GM18867 (cell line): ENCODE results near the gene CEP41.
"Not testable (repeated sequence)": the region's sequence is repeated elsewhere in the genome, so short reads cannot be mapped to it uniquely, and the experiment has no call there.

ENCODE experiments used
- ATAC-seq: cut with Tn5 transposase; IDR thresholded peaks from one replicate; pipeline ENCODE4 v1.9.1; 2021; ENCODE audit warnings: mild to moderate bottlenecking, moderate library complexity; ENCODE audit not compliant: unreplicated experiment

Gene CEP41

DNA sequence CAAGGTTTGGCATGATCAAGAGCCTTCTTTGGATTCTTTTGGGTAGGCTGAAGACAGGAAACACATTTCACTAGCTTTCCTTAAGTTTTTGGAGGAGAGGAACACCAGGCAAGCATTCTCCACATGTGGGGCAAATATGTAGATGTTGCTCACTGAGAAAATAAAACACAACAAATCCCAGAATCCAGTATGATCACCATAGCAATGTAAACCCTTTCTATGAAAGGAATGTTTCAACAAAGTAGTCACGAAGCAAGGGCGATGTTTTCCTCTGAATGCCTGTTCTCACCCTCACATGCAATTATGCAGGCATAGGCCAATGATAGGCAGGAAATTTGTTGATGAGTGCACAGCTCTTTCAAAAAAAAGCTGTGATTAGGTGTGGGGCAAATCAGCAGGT is 20.5 kb upstream of the CEP41 start:
- ATAC-seq = no peak

DNA sequence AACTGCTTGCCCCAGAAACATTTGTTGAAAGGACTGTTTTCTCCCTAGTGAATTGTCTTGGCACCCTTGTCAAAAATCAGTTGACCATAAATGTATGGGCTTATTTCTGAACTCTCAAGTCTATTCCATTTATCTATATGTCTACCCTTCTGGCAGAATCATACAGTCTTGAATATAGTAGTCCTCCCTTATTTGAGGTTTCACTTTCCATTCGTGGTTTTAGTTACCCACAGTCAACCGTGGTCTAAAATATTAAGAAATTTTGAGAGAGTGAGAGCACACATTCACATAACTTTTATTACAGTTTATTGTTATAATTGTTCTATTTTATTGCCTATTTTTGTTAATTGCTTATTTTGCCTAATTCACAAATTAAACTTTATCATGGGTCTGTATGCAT is 17.4 kb upstream of the CEP41 start:
- ATAC-seq = no peak

DNA sequence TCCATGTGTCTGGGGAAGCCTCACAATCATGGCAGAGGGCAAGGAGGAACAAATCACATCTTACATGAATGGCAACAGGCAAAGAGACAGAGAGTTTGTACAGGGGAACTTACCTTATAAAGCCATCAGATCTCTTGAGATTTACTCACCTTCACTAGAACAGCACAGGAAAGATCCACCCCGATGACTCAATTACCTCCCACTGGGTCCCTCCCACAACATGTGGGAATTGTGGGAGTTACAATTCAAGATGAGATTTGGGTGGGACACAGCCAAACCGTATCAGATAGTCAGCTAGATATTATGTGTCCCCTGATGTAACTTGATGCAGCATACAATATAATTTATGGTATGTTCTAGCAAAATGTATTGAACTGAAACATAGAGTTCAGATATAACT is 14.1 kb upstream of the CEP41 start:
- ATAC-seq = no peak

DNA sequence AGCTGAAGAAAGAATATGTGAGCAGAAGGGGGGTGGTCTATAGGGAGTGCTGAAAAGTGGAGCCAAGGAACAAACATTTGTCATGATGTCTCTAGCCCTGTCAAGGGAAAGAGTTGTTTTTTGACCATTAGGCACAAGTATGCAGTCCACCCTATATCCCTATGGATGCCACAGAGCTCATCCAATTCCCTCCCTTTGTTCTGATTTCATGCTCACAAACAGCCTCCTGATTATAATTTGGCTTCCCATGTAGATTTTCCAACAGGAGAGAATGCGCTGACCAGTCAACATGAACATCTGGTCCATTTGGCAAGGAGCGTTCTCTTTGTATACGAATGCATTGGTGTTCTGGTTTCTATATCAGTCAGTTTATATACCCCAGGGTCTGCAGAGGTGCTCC is 12.1 kb upstream of the CEP41 start:
- no peak for ATAC-seq

DNA sequence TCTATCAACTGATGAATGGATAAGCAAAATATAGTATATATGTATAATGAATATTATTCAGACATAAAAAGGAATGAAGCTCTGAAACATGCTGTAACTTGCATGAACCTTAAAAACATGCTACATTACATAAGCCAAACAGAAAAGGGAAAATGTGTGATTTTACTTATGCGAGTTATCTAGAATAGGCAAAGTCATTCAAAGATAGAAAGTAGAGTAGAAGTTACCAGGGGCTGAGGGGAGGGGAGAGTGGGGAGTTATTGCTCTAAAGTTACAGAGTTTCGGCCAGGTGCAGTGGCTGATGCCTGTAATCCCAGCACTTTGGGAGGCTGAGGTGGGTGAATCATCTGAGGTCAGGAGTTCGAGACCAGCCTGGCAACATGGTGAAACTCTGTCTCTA is 10.5 kb upstream of the CEP41 start:
- not testable (repeated sequence) for ATAC-seq

DNA sequence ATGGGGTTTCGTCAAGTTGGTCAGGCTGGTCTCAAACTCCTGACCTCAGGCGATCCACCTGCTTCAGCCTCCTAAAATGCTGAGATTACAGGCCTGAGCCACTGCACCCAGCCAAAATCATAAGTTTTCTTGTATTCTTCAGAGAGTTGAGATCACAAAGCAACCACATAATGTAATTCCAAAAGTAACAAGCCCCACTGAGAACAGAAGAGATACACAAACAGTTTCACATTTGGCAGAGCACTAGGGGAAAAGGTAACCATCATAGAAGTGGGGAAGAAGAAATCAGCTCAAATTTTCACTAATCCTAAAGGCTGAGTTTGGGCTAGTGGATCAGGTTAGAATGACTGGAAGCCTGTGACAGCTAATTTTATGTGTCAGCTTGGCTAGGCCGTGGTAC is 5.4 kb upstream of the CEP41 start:
- no peak for ATAC-seq

DNA sequence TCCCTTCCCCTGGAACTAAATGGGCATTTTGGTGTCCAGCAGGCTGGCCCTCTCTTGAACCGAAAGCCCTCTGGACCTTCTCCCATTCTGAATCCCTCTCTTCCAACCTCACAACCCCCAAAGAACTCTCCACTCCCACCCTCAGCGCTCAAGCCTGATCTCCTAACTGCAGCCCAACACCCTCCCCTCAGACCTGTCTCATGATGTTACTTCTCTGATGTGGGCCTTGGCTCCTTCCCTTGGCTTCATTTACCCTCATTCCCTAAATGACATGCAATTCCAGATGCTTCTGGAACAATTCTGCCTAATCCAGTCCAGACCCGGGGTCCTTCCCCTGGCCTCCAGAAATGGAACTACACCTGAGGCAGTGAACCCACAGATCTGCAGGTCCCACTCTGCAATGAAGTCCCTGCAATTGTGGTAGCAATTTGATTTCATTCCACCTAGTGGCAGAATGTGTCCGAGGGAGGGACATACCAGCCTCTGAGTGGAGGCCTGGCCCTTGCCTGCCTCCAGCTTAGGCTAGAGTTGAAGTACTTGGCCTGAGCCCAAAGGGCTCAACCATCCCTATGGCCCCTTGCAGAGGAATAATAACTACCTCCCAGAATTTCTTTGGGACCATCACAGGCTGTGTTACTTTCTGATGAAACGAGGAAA is 4.1 kb upstream of the CEP41 start:
- no peak for ATAC-seq

DNA sequence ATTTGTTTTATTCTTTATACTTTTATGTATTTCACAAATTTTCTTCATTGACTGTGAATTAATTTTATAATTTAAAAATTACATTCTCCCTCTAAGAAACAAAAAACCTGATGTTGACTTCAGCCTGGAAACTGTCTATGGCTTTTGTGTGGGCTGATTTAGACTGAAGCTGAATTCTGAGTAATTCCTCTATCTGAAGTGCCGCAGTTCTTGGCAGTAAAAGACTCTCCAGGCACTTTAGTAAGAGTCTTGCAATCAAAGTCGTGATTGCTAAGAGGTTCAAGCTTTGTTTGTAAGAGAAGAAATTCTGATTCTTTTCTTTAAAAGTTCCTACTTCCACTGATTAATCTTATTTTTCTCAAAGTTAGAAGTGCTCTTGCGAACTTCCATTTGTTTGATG is 3.4 kb upstream of the CEP41 start:
- no peak for ATAC-seq

DNA sequence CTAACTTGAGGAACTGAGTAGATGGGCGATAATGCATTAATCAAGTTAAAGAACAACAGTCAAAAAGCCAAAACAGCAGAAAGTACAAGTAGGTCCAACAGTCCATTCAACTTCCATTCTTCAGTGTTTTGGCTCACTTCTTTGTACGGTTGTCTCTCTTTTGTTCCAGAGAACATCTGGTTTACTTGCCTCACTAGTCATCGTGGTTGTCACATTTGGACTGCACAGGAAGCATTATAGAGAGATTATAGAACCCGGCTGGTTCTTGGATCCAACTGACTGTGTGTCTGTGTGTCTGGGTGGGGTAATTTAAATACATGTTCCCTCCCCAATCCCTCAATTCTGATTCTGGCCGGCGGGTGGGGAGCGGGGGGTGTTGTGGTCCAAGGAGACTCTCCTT is 1.8 kb upstream of the CEP41 start:
- no peak for ATAC-seq

DNA sequence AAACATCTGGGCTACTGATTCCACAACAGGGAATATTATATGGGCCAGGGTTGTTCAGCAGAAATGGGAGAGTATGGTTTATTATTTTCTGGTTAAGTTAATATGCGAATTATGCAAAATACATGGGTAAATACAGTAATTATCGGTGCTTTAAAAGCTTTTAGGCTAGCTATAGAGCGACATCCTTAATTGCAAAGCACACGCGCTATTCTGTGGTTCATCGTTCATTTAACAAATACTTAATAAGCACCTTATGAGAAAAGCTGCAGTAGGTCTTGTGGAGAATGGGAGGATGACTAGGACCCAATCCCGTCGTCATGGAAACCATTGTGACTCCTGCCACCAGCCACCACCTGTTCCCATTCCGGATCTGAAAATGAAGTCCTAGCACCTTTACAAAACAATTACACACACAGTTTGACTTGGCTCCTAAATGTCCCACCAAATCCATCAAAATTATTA is 623 bp upstream of the CEP41 start:
- no peak for ATAC-seq

DNA sequence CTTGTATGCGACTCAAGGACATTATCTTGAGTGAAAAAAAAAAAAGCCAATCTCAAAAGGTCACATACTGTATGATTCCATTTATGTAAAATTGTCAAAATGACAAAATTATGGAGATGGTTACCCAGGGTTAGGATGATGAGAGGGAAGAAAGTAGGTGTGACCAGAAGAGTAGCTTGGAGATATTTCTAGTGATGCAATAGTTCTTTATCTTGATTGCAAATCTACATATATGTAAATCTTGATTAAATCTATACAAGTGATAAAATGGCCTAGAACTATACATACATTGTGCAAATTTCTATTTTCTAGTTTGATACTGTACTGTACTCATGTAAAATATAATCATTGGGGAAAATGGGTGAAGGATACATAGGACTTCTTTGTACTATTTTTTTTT is 4.6 kb downstream of the CEP41 start:
- ATAC-seq = no peak

DNA sequence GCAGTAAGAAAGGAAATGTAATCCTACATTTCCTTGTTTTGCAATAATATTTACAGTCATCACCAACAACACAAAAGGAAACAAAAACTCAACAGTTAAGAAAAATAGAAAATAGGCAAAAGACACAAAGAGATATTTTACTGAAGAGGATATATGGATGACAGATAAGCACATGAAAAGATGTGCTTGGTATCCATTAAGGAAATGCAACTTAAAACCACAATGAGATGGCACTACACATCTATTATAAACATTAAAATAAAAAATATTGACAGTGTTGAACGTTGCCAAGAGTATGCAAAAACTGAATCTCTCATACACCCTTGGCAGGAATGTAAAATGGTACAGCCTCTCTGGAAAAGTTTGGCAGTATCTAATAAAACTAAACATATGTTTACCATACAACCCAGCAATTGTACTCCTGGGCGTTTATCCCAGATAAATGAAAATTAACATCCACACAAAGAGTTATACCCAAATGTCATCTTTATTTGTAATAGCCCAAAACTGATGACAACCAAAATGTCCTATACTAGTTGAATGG is 5.4 kb downstream of the CEP41 start:
- ATAC-seq = no peak

DNA sequence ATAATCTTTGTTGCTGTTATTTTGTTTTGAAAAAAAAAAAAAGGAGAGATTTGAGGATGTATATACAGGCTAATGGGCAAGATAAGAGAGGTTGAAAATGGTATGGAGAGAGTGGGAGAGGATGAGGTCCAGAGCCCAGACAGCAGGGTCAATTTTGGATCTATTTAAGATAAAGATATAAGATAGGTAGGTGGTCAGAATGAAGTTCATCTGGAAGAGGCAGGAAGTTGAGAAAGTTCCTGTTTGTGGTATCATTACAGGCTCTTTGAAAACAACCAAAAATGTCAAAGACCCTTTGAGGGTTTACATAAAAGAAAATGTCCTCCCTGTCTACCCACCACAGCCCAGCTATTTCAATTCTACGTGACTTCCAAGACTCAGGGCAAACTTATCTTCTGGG is 7.5 kb downstream of the CEP41 start:
- ATAC-seq = no peak

DNA sequence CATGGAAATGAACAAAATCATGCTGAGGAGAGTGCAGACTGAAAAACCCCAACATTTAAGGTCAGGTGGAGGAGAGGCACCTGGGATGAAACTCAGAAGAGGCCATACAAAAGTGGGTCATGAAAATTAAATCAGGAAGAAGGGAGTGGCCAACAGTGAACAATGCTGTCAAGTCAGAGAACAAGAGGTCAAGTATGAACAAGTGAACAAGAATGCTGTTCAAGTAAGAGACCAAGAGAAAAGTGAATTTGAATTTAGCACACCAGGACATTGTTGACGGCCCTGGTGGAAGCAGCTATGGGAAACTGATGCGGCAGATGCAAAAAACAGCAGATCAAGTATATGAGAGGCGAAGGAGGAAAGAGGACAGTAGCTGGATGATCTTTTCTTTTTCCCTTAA is 7.9 kb downstream of the CEP41 start:
- ATAC-seq = no peak

DNA sequence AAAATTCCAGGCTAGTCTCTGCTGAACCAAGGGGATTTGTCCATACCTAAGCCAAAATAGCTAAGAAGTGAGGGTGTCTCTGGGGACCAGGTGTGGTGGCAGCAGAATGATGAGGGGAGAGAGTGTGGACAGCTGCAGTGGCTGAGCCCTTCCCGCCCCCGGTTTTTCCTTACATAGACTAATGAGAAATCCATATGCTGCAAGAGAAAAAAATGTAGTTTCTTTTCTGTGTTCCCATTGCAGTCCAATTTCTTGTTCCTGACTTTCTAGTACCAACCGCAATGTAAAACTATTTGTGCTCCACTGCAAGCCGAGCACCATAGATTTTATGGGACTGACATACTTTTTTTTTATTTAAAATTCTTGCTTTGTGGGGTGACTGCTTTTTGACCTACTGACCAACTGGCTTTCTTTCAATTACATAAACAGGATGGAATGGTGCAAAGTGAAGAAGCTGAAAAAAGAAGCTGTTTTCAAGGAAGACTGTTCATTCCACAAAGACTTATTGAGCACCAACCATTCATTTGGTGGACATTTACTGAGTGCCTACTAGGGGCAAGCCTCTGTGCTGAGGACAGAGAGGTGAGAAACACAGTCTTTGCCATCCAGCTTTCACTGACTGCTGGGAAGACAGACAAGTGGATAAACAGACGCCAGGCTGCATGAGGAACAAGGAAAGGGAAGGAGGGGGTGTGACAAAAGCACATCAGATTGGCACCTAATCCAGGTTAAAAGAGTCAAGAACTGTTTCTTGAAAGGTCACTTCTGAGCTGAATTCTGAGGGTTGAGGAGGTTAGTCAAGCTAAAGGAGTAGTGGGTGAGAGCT is 9.8 kb downstream of the CEP41 start:
- no peak for ATAC-seq

DNA sequence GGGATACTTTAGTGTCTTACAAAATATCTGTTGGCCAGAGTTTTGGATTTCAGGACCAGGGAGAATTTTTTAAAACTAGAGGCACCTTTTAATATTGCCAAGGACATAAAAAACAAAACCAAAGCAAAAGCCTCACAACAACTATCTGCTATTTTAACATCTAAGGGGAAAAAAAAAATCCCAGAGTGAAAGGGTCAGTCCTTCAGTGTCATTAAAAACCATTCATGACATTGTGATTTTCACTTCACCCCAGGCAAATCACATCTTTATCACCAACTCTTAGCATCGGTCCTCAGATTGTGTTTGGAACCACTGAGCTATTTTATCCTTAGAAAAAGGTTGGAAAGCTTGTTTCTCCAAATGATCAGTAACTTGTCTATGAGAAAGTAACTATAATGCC is 10.7 kb downstream of the CEP41 start:
- ATAC-seq = no peak

DNA sequence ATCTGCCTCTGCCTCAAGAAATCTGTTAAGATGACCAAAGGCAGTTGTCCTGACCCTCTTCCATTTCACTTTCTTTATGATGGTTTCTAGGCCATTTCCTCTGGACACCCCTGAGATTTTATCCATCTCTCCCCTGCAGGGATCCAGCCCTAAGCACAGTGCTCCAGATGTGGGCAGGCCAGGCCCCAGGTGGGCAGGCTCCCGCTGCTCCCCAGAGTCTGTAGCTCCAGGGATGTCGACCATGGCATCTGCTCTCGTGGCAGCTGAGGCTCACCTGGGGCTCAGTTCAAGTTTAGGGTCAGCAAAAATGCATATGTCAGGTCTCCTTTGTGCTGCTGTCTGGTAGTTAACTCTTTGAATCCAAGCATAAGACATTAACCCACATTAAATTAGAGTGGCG is 11.8 kb downstream of the CEP41 start:
- ATAC-seq = no peak

DNA sequence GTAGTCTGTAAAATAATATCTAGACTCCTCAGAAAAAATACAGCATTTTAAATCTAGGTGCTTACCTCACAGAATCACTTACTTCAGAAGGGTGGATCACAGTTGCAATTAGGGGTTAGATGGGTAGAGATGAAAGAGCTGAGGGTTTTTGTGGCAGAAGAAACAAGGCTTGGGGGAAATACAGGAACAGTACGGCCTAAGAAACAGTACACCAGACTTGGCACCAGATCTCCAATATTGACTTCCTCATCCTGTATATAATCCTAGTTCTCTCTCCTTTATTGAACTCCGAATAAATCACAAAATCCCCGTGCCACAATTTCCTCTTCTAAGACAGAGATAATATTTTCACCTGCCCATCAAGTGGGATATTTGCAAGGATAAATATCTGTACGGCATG is 14.3 kb downstream of the CEP41 start:
- ATAC-seq = no peak

DNA sequence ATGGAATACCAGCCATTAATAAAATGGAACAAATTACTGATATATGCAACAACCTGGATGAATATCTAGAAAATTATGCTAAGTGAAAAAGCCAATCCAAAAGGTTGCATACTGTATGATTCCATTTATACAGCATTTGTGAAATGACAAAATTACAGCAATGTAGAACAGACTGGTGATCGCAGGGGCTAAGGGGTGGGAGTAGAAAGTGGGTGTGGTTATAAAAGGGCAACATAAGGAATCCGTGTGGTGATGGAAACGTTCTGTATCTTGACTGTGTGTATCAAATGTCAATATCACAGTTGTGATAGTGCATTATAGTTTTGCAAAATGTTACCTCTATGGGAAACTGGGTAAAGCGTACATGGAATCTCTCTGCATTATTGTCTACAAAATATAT is 15.0 kb downstream of the CEP41 start:
- no peak for ATAC-seq

DNA sequence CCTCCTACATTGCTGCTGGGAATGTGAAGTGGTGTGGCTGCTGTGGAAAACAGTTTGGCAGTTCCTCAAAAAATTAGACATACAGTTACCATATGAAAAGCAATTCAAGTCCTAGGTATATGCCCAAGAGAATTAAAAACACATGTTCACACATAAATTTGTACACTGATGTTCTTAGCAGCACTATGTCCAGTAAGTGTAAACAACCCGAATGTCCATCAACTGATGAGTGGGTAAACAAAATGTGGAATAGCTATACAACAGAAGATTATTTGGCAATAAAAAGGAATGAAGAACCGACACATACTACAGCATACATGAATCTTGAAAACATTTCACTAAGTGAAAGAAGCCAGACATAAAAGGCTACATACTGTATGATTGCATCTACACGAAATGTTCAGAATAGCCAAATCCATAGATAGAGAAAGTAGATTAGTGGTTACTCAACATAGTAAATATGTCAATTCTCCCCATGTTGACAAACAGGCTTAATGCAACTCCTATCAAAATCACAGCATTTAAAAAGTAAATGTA is 17.2 kb downstream of the CEP41 start:
- no peak for ATAC-seq

DNA sequence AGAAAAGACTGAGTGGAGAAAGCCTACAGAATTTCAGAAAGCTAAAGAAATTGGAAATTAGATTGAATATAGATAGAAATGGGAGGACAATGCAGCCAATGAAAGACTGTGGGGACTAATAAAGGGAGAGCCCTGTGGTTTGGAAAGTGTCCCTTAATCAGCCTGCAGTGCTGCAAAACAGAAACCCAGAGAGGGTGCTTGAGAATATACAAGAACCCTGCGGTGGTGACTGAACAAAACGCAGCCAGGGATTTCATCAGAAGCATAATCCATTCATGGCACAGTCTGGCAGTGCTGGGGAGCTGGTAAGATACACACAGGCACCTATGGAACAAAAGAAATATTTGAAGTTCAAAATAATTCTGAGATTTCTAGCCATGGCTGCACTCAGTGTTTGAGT is 19.1 kb downstream of the CEP41 start:
- ATAC-seq = no peak

DNA sequence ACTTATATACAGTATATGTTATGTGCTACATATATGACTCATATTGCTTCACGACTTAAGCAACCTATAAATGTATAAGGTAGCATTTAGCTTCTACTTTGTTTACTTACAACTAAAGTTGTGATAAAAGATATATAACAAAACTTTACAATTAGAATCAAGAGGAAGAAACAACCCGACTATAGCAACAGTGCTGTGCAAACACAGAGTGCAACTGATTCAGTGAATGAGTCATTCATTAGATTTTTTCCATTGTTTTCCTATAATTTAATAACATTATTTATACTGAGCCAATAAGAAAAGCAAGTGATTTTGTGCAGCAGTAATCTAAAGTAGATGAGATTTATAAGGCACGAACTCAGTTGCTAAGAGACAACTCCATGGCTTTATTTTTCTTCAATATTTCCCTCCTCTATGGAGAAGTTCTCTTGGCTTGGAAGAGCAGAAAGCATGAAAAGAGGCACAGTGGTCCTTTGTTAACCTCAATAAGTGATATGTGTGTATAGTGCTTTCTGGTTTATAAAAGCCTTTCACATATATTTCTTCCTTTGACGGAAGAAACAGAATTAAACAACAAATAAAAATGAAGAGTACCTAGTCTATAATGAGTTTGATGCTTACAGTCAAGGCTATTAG is 19.8 kb downstream of the CEP41 start:
- ATAC-seq = no peak
